A549 treated with AZD9567 at 1 μM for 4 hours (cell line): ENCODE results near the gene ZFP57. TPM values are rescaled to one million over a fixed set of nuclear protein-coding genes. Genes with fewer than 3 reads are reported as not detected.

Experiments used
- total RNA-seq: library from RNA; stranded (reverse); fragments of 200-300 nt; extraction: Qiagen RNA extraction; gene quantifications from 5 replicates; pipeline ENCODE4 v1.2.3, GENCODE V29; 2022; ENCODE audit not compliant: insufficient read depth

ZFP57 gene
- total RNA-seq = not detected in 5 replicates

GRCh38 chr6:29680904-29681303 is at the start of gene ZFP57:
Gene ZFP57 (minus strand): TSS chr6:29681152. CDS start chr6:29677003, 4,149 bp downstream.

GRCh38 chr6:29723262-29723665 is 42.3 kb upstream of the ZFP57 start, which contains the start of gene HLA-F:
Gene HLA-F (plus strand): TSS chr6:29723434. CDS start chr6:29723464, 30 bp downstream.

GRCh38 chr6:29656798-29657197 is 24.2 kb downstream of the ZFP57 start, which contains the start of gene MOG:
Gene MOG (plus strand): TSS chr6:29657092. CDS start chr6:29657210, 118 bp downstream.

GRCh38 chr6:29632789-29633533 is 48.0 kb downstream of the ZFP57 start, which contains the start of gene GABBR1:
Gene GABBR1 (minus strand): TSS chr6:29633183. CDS start chr6:29632385, 798 bp downstream.

Other genes starting within 250 kb of the ZFP57 start
- not detected in 5 replicates for gene OR10C1, start 241.8 kb downstream of the ZFP57 start, total RNA-seq
- not detected in 5 replicates for gene OR11A1, start 224.1 kb downstream of the ZFP57 start, total RNA-seq
- not detected in 5 replicates for gene OR2H1, start 224.0 kb downstream of the ZFP57 start, total RNA-seq
- gene MAS1L, start 193.2 kb downstream of the ZFP57 start, total RNA-seq = not detected in 5 replicates
- 0.51 to 0.98 TPM (median 0.67 TPM) in 4 of 5 replicates, not detected in the other for gene UBD, start 121.4 kb downstream of the ZFP57 start, total RNA-seq
- not detected in 5 replicates for gene OR2H2, start 96.0 kb downstream of the ZFP57 start, total RNA-seq
- 2.8 to 6.7 TPM (median 6.4 TPM) in 5 replicates for gene GABBR1, start 48.0 kb downstream of the ZFP57 start, total RNA-seq
- gene MOG, start 24.1 kb downstream of the ZFP57 start, total RNA-seq = not detected in 5 replicates
- 4.2 to 5.2 TPM (median 4.3 TPM) in 5 replicates for gene HLA-F, start 42.3 kb upstream of the ZFP57 start, total RNA-seq
- gene HLA-G, start 146.7 kb upstream of the ZFP57 start, total RNA-seq = 0.16 TPM in 1 of 5 replicates, not detected in the others